H9 (cell line): ENCODE measurements around the gene ABCA1. TPM values are rescaled to one million over a fixed set of nuclear protein-coding genes. Genes with fewer than 3 reads are reported as not detected.

Experiments used
- DNase-seq: peaks from one replicate; pipeline ENCODE4 v3.0.0-alpha.2; 2017
- H2AFZ ChIP-seq: one replicate; pipeline ENCODE4 v1.6.1; 2013; ENCODE audit warnings: mild to moderate bottlenecking, low read length, control low read depth, moderate library complexity
- H2AK5ac ChIP-seq: 2 replicates; pipeline ENCODE4 v1.6.1; 2013; ENCODE audit warnings: low read length, control low read depth, mixed read lengths; ENCODE audit not compliant: insufficient read length
- H2BK120ac ChIP-seq: one replicate; pipeline ENCODE4 v1.6.1; 2013; ENCODE audit warnings: low read depth, mild to moderate bottlenecking, low read length, control low read depth, inconsistent platforms; ENCODE audit not compliant: poor library complexity, severe bottlenecking
- H2BK12ac ChIP-seq: 2 replicates; pipeline ENCODE4 v1.6.1; 2013; ENCODE audit warnings: low read length, control low read depth, mixed read lengths, low read depth; ENCODE audit not compliant: insufficient read length
- H2BK15ac ChIP-seq: 2 replicates; pipeline ENCODE4 v1.6.1; 2013; ENCODE audit warnings: low read depth, low read length, control low read depth
- H2BK20ac ChIP-seq: one replicate; pipeline ENCODE4 v1.6.1; 2013; ENCODE audit warnings: low read depth, mild to moderate bottlenecking, low read length, control low read depth, inconsistent platforms; ENCODE audit not compliant: poor library complexity, severe bottlenecking
- H2BK5ac ChIP-seq: 2 replicates; pipeline ENCODE4 v1.6.1; 2013; ENCODE audit warnings: low read length, control low read depth, mixed read lengths; ENCODE audit not compliant: insufficient read length
- H3K14ac ChIP-seq: 2 replicates; pipeline ENCODE4 v1.6.1; 2013; ENCODE audit warnings: low read length, control low read depth; ENCODE audit not compliant: insufficient read depth
- H3K18ac ChIP-seq: 2 replicates; pipeline ENCODE4 v1.6.1; 2013; ENCODE audit warnings: low read depth, mild to moderate bottlenecking, mixed read lengths, low read length, control low read depth; ENCODE audit not compliant: insufficient read length
- H3K23ac ChIP-seq: 2 replicates; pipeline ENCODE4 v1.6.1; 2013; ENCODE audit warnings: low read length, control low read depth, mixed read lengths, low read depth; ENCODE audit not compliant: insufficient read length
- H3K23me2 ChIP-seq: 2 replicates; pipeline ENCODE4 v1.6.1; 2013; ENCODE audit warnings: low read depth, mild to moderate bottlenecking, mixed read lengths, low read length, control low read depth; ENCODE audit not compliant: insufficient read length, poor library complexity, severe bottlenecking
- H3K27ac ChIP-seq: 2 replicates; pipeline ENCODE4 v1.5.1; 2013; ENCODE audit warnings: low read length, control low read depth, mixed read lengths, low read depth; ENCODE audit not compliant: insufficient read length
- H3K27me3 ChIP-seq: 2 replicates; pipeline ENCODE4 v1.6.1; 2013; ENCODE audit warnings: low read length, control low read depth, inconsistent platforms; ENCODE audit not compliant: insufficient read depth
- H3K4ac ChIP-seq: 2 replicates; pipeline ENCODE4 v1.6.1; 2013; ENCODE audit warnings: low read depth, mild to moderate bottlenecking, control low read depth, inconsistent platforms, low read length, moderate library complexity
- H3K4me1 ChIP-seq: 2 replicates; pipeline ENCODE4 v1.6.1; 2013; ENCODE audit warnings: low read length, control low read depth, inconsistent platforms; ENCODE audit not compliant: insufficient read depth
- H3K4me2 ChIP-seq: 2 replicates; pipeline ENCODE4 v1.6.1; 2013; ENCODE audit warnings: low read length, control low read depth, mixed read lengths; ENCODE audit not compliant: insufficient read length, insufficient read depth
- H3K56ac ChIP-seq: 2 replicates; pipeline ENCODE4 v1.6.1; 2013; ENCODE audit warnings: low read depth, mild to moderate bottlenecking, mixed read lengths, low read length, control low read depth; ENCODE audit not compliant: insufficient read length
- H3K79me1 ChIP-seq: 2 replicates; pipeline ENCODE4 v1.6.1; 2013; ENCODE audit warnings: low read depth, mild to moderate bottlenecking, moderate library complexity, low read length, control low read depth, inconsistent platforms; ENCODE audit not compliant: insufficient read depth, poor library complexity, severe bottlenecking
- H3K79me2 ChIP-seq: 2 replicates; pipeline ENCODE4 v1.6.1; 2013; ENCODE audit warnings: low read length, control low read depth, inconsistent platforms; ENCODE audit not compliant: insufficient read depth
- H3K9ac ChIP-seq: 2 replicates; pipeline ENCODE4 v1.6.1; 2013; ENCODE audit warnings: low read length, control low read depth, mixed read lengths; ENCODE audit not compliant: insufficient read length; ENCODE audit errors: extremely low read depth
- H3K9me3 ChIP-seq: one replicate; pipeline ENCODE4 v1.6.1; 2013; ENCODE audit warnings: low read depth, low read length, inconsistent platforms; ENCODE audit not compliant: control insufficient read depth
- H3T11ph ChIP-seq: one replicate; pipeline ENCODE4 v1.6.1; 2013; ENCODE audit warnings: mild to moderate bottlenecking, low read length, control low read depth, inconsistent platforms
- H4K20me1 ChIP-seq: one replicate; pipeline ENCODE4 v1.6.1; 2013; ENCODE audit not compliant: control insufficient read depth, insufficient read length, insufficient read depth
- H4K5ac ChIP-seq: 2 replicates; pipeline ENCODE4 v1.6.1; 2013; ENCODE audit warnings: low read depth, mild to moderate bottlenecking, mixed read lengths, low read length, control low read depth; ENCODE audit not compliant: insufficient read length
- H4K8ac ChIP-seq: replicated peaks from 2 replicates; pipeline ENCODE4 v1.6.1; 2013; ENCODE audit warnings: low read length, control low read depth, mixed read lengths, low read depth; ENCODE audit not compliant: insufficient read length
- H4K91ac ChIP-seq: 2 replicates; pipeline ENCODE4 v1.6.1; 2013; ENCODE audit warnings: low read depth, mild to moderate bottlenecking, moderate library complexity, mixed read lengths, low read length, control low read depth; ENCODE audit not compliant: insufficient read length
- H3K27ac Mint-ChIP-seq, 3 experiments: 2 replicates in 2 of 3; 3 replicates in 1 of 3; pipeline ENCODE4 v1.8.0; 2020 to 2021; ENCODE audit warnings: mixed read lengths in 3 of 3, mild to moderate bottlenecking in 1 of 3, moderate library complexity in 1 of 3
- H3K27me3 Mint-ChIP-seq: 2 replicates; pipeline ENCODE4 v1.8.0; 2021; ENCODE audit warnings: low read depth, mild to moderate bottlenecking, moderate library complexity, mixed read lengths
- H3K36me3 Mint-ChIP-seq, 3 experiments: 2 replicates in 2 of 3; 3 replicates in 1 of 3; pipeline ENCODE4 v1.8.0; 2020 to 2021; ENCODE audit warnings: low read depth in 3 of 3, mixed read lengths in 3 of 3; ENCODE audit not compliant: insufficient read depth in 1 of 3
- H3K4me1 Mint-ChIP-seq, 2 experiments: 2 replicates each; pipeline ENCODE4 v1.8.0; 2020; ENCODE audit warnings: mixed read lengths in 2 of 2
- H3K4me3 Mint-ChIP-seq, 2 experiments: 2 replicates in 1 of 2; 3 replicates in 1 of 2; pipeline ENCODE4 v1.8.0; 2020 to 2021; ENCODE audit warnings: mild to moderate bottlenecking in 2 of 2, mixed read lengths in 2 of 2, moderate library complexity in 1 of 2
- H3K9me3 Mint-ChIP-seq, 2 experiments: 2 replicates in 1 of 2; 3 replicates in 1 of 2; pipeline ENCODE4 v1.8.0; 2020; ENCODE audit warnings: mild to moderate bottlenecking in 2 of 2, mixed read lengths in 2 of 2, moderate library complexity in 1 of 2
- CTCF ChIP-seq: fragments of 200-600 bp; sonication (generic); conservative IDR thresholded peaks from 3 replicates; pipeline ENCODE4 v1.8.0; 2021; ENCODE audit warnings: antibody characterized with exemption, mild to moderate bottlenecking
- WGBS: extraction: QIAGEN DNeasy Blood & Tissue Kit; methylation state at CpG from one replicate; pipeline ENCODE4 v1.1.7; 2013; ENCODE audit warnings: missing lambda C conversion rate, low lambda C conversion rate, mixed read lengths; ENCODE audit not compliant: insufficient read length; ENCODE audit errors: extremely low coverage; 5-methylcytosine and 5-hydroxymethylcytosine counted together
- total RNA-seq: library from RNA; stranded (reverse); gene quantifications from 2 replicates; pipeline ENCODE4 v1.2.1, GENCODE V29; 2021

ABCA1 gene
- total RNA-seq, 1 experiment from 2014 or later: 16.6 TPM

GRCh38 chr9:104795082-104795481 lies 132.9 kb downstream of the ABCA1 start:
- no peak overlapping the region for H2BK120ac ChIP-seq
- H3K23ac ChIP-seq: no peak overlapping the region
- no peaks in the 10 kb centered on the region for H3K23me2 ChIP-seq
- H4K20me1 ChIP-seq: no peaks in the 10 kb centered on the region
- H4K8ac ChIP-seq: no peak overlapping the region
- H2BK5ac ChIP-seq: no peak overlapping the region
- DNase-seq: no peak
- H2BK15ac ChIP-seq: no peak overlapping the region
- Mint-ChIP-seq H3K27me3 (no peaks in the 10 kb centered on the region), H3K27ac (peak overlapping the region in 1 of 3 experiments; percentile 9; a peak in 1 of 7 replicates), H3K4me1 (no peaks in the 10 kb centered on the region), H3K9me3 (no peaks in the 10 kb centered on the region), H3K36me3 (peaks cover 0 to 62% (median 56%) of the 10 kb centered on the region in 3 experiments; a peak in 5 of 7 replicates), H3K4me3 (no peak overlapping the region)
- no peak overlapping the region for H3K56ac ChIP-seq
- H3K4me2 ChIP-seq: no peak overlapping the region
- no peak overlapping the region for H3K9ac ChIP-seq
- no peaks in the 10 kb centered on the region for H3K79me1 ChIP-seq
- H3K14ac ChIP-seq: no peak overlapping the region
- H3K79me2 ChIP-seq: no peaks in the 10 kb centered on the region
- H4K91ac ChIP-seq: no peak overlapping the region
- no peaks in the 10 kb centered on the region for H3K27me3 ChIP-seq
- no peak overlapping the region for H4K5ac ChIP-seq
- no peak overlapping the region for H2AFZ ChIP-seq
- no peaks in the 10 kb centered on the region for H3K4me1 ChIP-seq
- H2BK20ac ChIP-seq: no peak overlapping the region
- H3T11ph ChIP-seq: no peak overlapping the region
- no peaks in the 10 kb centered on the region for H3K9me3 ChIP-seq
- TF ChIP-seq CTCF: no peak
- no peak overlapping the region for H2BK12ac ChIP-seq
- no peak overlapping the region for H2AK5ac ChIP-seq
- H3K4ac ChIP-seq: no peak overlapping the region
- no CpG with 5 or more reads among the region's 1 CpG for WGBS
- no peak overlapping the region for H3K27ac ChIP-seq
- H3K18ac ChIP-seq: no peak overlapping the region
